Measurements from ENCODE around the gene SCFD2. TPM values are rescaled to one million over a fixed set of nuclear protein-coding genes. Genes with fewer than 3 reads are reported as not detected.

Gene SCFD2
- polyA plus RNA-seq, 4 donors = 2.2 to 8.4 (median 5.6) TPM

DNA sequence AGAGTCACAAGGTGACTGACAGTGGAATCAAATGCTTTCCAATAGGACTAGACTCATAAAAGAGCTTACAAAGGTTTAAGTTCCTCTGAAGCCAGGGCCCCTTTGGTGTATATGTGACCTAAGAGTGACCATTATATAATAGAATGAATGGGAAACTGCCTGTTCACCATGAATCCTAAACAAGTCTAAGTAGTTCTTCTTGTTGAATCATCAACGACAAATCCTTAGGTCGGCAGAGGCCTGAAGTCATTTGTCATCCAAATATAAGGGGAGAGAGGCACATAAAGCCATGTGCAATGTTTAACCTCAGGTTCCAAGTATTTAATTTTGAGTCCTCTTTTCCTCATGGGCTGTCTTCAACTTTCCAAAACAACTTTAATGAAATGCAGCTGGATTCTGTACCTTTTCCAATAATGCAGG lies 381.4 kb downstream of the SCFD2 start:
- Histone ChIP-seq H3K27ac (ENCODE audit: low read depth in 1 of 3, low read length in 2 of 3) (no peak overlapping the region), H3K36me3 (ENCODE audit: control insufficient read depth in 3 of 3, insufficient read depth in 2 of 3, low read depth in 1 of 3, low read length in 3 of 3) (no peaks in the 10 kb centered on the region), H3K4me3 (ENCODE audit: low read depth in 1 of 3, low read length in 3 of 3) (no peak overlapping the region), H3K4me1 (ENCODE audit: control insufficient read depth in 3 of 3, insufficient read depth in 2 of 3, low read depth in 1 of 3, low read length in 2 of 3) (no peaks in the 10 kb centered on the region), H3K27me3 (ENCODE audit: control insufficient read depth in 3 of 3, insufficient read depth in 3 of 3, low read length in 3 of 3) (no peaks in the 10 kb centered on the region), H3K9me3 (ENCODE audit: control insufficient read depth in 2 of 2, insufficient read depth in 1 of 2, low read depth in 1 of 2, low read length in 1 of 2) (no peaks in the 10 kb centered on the region)
- DNase-seq (no peak), FAIRE-seq (no peak)
- 33 to 35% (median 34%) methylated on average over 2 of the region's 2 CpGs for WGBS, 3 donors

DNA sequence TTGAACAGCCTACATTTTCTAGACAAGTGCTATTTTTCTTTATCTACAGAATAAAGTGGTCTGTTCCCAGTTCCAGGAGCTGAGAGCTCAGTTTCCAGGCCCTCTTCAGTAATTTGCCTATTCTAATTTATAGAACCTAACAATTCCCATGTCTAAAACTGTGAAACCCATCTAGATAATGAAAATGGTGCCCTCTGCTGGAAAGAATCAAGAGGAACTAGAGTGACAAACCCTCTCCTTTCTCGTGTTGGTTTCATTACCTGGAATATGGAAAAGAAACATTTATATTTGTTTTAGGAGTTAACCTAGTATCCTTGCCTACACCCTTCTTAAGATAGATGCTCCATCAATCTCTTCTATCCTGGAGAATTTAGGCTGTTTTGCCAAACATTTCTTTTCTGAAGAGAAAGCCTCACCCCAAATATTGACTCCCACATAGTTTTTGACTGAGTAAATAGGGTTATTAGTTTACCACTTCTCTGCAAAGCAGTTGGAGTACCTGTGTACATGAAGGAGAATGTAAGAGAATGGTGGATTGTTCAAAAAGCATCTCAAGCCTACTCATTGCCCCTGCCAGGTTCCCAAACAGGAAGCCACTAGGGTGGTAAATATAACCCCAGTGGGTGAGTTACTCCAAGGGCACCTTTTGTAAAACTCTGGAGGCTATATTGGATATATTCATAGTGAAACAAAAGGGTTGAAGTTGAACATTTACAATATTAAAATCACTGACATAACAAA lies 382.1 kb downstream of the SCFD2 start:
- no peaks in the 10 kb centered on the region for H3K9me3 ChIP-seq (ENCODE audit: control insufficient read depth in 2 of 2, insufficient read depth in 1 of 2, low read depth in 1 of 2, low read length in 1 of 2)
- 0 to 2% (median 0%) methylated on average over 1 of the region's 1 CpG for WGBS, 3 donors
- H3K36me3 ChIP-seq (ENCODE audit: control insufficient read depth in 3 of 3, insufficient read depth in 2 of 3, low read depth in 1 of 3, low read length in 3 of 3) = no peaks in the 10 kb centered on the region
- H3K27ac ChIP-seq (ENCODE audit: low read depth in 1 of 3, low read length in 2 of 3) = no peak overlapping the region
- H3K27me3 ChIP-seq (ENCODE audit: control insufficient read depth in 3 of 3, insufficient read depth in 3 of 3, low read length in 3 of 3) = no peaks in the 10 kb centered on the region
- no peaks in the 10 kb centered on the region for H3K4me1 ChIP-seq (ENCODE audit: control insufficient read depth in 3 of 3, insufficient read depth in 2 of 3, low read depth in 1 of 3, low read length in 2 of 3)
- peak; percentile 68 to 75 for DNase-seq
- peak; percentile 62 for FAIRE-seq
- H3K4me3 ChIP-seq (ENCODE audit: low read depth in 1 of 3, low read length in 3 of 3) = no peak overlapping the region

DNA sequence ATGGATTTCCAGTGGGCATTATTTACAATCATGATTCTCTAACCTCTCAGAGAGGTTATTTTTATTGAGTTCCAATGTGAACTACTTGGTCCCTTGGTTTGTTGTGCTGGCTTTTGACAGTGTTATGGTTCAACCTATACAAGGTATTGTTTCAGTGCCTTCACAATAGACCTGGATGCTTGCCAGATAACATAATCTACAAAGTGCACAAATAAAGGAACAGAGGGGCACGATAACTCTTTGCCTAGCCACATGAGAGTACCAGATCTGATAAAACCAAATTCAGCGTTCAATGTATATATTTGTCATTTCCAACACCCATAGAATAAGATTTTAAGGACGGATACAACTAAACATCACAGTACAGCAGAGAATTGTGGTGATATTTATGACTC lies 382.9 kb downstream of the SCFD2 start:
- no peaks in the 10 kb centered on the region for H3K4me1 ChIP-seq (ENCODE audit: control insufficient read depth in 3 of 3, insufficient read depth in 2 of 3, low read depth in 1 of 3, low read length in 2 of 3)
- no peak for FAIRE-seq
- 56 to 61% (median 61%) methylated on average over 3 of the region's 3 CpGs for WGBS, 3 donors

DNA sequence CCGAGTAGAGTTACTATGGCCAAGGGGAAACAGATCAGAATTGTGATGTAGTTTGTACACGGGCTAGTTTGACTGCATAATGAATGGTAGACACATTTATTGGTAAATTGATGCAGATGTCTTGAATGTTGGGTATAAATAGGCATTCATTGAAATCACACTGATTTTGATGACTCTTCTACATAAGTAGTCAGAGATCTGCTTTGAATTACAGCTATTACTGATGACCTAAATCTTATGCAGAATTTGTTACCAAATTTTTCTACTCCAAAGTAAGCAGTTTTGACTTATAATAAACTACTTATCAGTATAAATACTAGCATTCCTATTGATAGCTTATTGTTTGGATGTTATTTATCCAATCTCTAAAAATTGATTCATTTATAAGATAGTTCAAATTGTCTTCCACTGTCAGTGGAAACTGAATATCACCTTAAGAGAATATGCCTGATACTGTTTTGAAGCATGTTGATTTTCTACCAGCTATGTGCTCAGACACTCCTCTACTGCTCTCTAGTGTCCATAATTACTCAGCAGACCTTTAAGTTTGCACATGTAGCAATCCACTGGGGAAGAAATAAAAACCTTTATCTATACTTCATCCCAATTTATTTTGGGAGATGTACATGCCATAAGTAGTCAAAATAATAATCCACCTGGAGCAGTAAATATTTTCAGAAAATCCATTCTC lies 383.5 kb downstream of the SCFD2 start:
- Histone ChIP-seq H3K4me3 (ENCODE audit: low read depth in 1 of 3, low read length in 3 of 3) (no peak overlapping the region), H3K4me1 (ENCODE audit: control insufficient read depth in 3 of 3, insufficient read depth in 2 of 3, low read depth in 1 of 3, low read length in 2 of 3) (no peaks in the 10 kb centered on the region), H3K27me3 (ENCODE audit: control insufficient read depth in 3 of 3, insufficient read depth in 3 of 3, low read length in 3 of 3) (no peaks in the 10 kb centered on the region), H3K9me3 (ENCODE audit: control insufficient read depth in 2 of 2, insufficient read depth in 1 of 2, low read depth in 1 of 2, low read length in 1 of 2) (no peaks in the 10 kb centered on the region), H3K27ac (ENCODE audit: low read depth in 1 of 3, low read length in 2 of 3) (no peak overlapping the region), H3K36me3 (ENCODE audit: control insufficient read depth in 3 of 3, insufficient read depth in 2 of 3, low read depth in 1 of 3, low read length in 3 of 3) (no peaks in the 10 kb centered on the region)
- WGBS, 3 donors = 60 to 78% (median 74%) methylated on average over 2 of the region's 2 CpGs
- no peak for FAIRE-seq
- peak; percentile 52 to 61 for DNase-seq

More for the DNA sequence above, 382.9 kb downstream of the SCFD2 start:
- Histone ChIP-seq H3K9me3 (ENCODE audit: control insufficient read depth in 2 of 2, insufficient read depth in 1 of 2, low read depth in 1 of 2, low read length in 1 of 2) (no peaks in the 10 kb centered on the region), H3K4me3 (ENCODE audit: low read depth in 1 of 3, low read length in 3 of 3) (no peak overlapping the region), H3K27me3 (ENCODE audit: control insufficient read depth in 3 of 3, insufficient read depth in 3 of 3, low read length in 3 of 3) (no peaks in the 10 kb centered on the region), H3K36me3 (ENCODE audit: control insufficient read depth in 3 of 3, insufficient read depth in 2 of 3, low read depth in 1 of 3, low read length in 3 of 3) (no peaks in the 10 kb centered on the region), H3K27ac (ENCODE audit: low read depth in 1 of 3, low read length in 2 of 3) (no peak overlapping the region)
- DNase-seq = no peak

DNA sequence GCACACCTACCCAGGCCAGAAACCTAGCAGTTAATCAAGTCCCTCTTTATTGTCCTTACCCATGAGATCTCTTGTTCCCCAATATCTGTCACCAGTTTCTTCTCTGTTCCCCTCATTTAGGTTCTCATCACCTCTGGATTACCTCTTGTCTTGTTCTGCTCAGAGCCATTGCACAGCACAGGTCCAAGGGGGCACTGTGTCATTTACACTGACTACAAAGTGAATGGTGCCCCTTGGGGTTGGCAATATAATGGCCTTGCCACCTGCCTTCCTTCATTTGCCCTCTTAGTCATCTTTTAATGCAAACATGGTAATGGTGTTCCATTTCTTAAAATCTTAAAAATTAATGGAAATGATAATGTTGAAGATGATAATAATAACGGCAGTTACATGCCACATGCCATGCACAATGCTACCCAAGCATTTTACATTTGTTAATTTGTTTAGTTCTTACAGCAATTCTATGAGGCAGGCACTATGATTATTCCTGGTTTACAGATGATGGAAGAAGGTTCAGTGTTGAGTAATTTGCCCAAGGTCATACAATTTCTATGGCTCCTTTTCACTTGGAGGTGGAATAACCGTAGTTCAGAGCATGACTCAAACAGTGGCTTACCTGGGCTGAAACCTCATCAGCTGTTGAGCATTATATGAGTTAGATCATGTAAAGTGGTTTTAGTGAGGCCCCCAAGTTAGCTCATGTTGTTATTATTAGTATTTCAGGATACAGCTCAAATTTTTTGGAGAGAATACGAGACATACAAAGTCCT lies 385.9 kb downstream of the SCFD2 start:
- Histone ChIP-seq H3K27ac (ENCODE audit: low read depth in 1 of 3, low read length in 2 of 3) (no peak overlapping the region), H3K4me1 (ENCODE audit: control insufficient read depth in 3 of 3, insufficient read depth in 2 of 3, low read depth in 1 of 3, low read length in 2 of 3) (no peaks in the 10 kb centered on the region), H3K36me3 (ENCODE audit: control insufficient read depth in 3 of 3, insufficient read depth in 2 of 3, low read depth in 1 of 3, low read length in 3 of 3) (no peaks in the 10 kb centered on the region), H3K27me3 (ENCODE audit: control insufficient read depth in 3 of 3, insufficient read depth in 3 of 3, low read length in 3 of 3) (no peaks in the 10 kb centered on the region), H3K9me3 (ENCODE audit: control insufficient read depth in 2 of 2, insufficient read depth in 1 of 2, low read depth in 1 of 2, low read length in 1 of 2) (no peaks in the 10 kb centered on the region), H3K4me3 (ENCODE audit: low read depth in 1 of 3, low read length in 3 of 3) (no peak overlapping the region)
- WGBS, 3 donors = 92 to 93% (median 93%) methylated on average over 3 of the region's 3 CpGs
- no peak for FAIRE-seq
- no peak for DNase-seq

DNA sequence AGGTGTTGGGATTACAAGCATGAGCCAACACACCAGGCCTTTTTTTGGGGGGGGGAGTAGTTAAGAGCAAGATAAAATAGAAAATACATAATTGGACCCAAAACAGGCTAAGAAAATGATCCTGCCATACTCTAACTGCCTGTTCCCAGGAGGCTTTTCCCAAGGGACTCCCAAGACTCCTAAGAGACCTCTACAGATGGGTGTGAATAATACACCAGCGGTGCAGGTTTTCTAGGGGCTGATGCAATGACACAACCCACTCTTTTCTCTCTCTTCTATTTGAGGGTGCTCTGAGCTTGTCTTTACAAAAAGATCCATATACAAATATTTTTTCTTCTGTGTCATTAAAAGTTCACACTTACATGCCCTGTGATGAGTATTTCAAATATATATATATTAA lies 386.8 kb downstream of the SCFD2 start:
- FAIRE-seq (no peak), DNase-seq (no peak)
- WGBS, 3 donors = 90 to 100% (median 96%) methylated on average over 1 of the region's 1 CpG

DNA sequence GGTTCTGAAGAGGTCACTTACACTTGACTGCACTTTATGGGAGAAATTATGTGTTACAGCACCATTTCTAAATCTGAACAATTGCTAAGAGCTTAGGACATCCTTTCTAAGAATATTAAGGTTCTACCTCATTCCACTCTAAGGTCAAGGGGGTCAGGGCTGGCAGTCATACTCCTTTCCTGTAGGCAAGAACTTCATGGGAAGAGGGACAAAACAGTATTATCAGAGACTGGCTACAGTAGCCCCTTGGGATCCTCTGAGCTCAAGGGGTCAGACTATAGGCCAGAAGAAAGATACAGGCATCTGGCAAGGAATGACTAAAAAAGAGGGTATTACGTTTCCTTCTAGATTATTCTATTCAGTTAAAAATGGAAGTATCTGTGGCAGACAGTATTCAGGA lies 388.6 kb downstream of the SCFD2 start:
- 89 to 100% (median 96%) methylated on average over 1 of the region's 1 CpG for WGBS, 3 donors
- H3K27me3 ChIP-seq (ENCODE audit: control insufficient read depth in 3 of 3, insufficient read depth in 3 of 3, low read length in 3 of 3) = no peaks in the 10 kb centered on the region
- H3K4me1 ChIP-seq (ENCODE audit: control insufficient read depth in 3 of 3, insufficient read depth in 2 of 3, low read depth in 1 of 3, low read length in 2 of 3) = no peaks in the 10 kb centered on the region
- H3K4me3 ChIP-seq (ENCODE audit: low read depth in 1 of 3, low read length in 3 of 3) = no peak overlapping the region
- H3K9me3 ChIP-seq (ENCODE audit: control insufficient read depth in 2 of 2, insufficient read depth in 1 of 2, low read depth in 1 of 2, low read length in 1 of 2) = no peaks in the 10 kb centered on the region
- no peaks in the 10 kb centered on the region for H3K36me3 ChIP-seq (ENCODE audit: control insufficient read depth in 3 of 3, insufficient read depth in 2 of 3, low read depth in 1 of 3, low read length in 3 of 3)
- no peak overlapping the region for H3K27ac ChIP-seq (ENCODE audit: low read depth in 1 of 3, low read length in 2 of 3)
- no peak for DNase-seq
- no peak for FAIRE-seq

More for the DNA sequence above, 386.8 kb downstream of the SCFD2 start:
- H3K4me3 ChIP-seq (ENCODE audit: low read depth in 1 of 3, low read length in 3 of 3) = no peak overlapping the region
- no peaks in the 10 kb centered on the region for H3K4me1 ChIP-seq (ENCODE audit: control insufficient read depth in 3 of 3, insufficient read depth in 2 of 3, low read depth in 1 of 3, low read length in 2 of 3)
- no peaks in the 10 kb centered on the region for H3K36me3 ChIP-seq (ENCODE audit: control insufficient read depth in 3 of 3, insufficient read depth in 2 of 3, low read depth in 1 of 3, low read length in 3 of 3)
- H3K27ac ChIP-seq (ENCODE audit: low read depth in 1 of 3, low read length in 2 of 3) = no peak overlapping the region
- no peaks in the 10 kb centered on the region for H3K9me3 ChIP-seq (ENCODE audit: control insufficient read depth in 2 of 2, insufficient read depth in 1 of 2, low read depth in 1 of 2, low read length in 1 of 2)
- no peaks in the 10 kb centered on the region for H3K27me3 ChIP-seq (ENCODE audit: control insufficient read depth in 3 of 3, insufficient read depth in 3 of 3, low read length in 3 of 3)

DNA sequence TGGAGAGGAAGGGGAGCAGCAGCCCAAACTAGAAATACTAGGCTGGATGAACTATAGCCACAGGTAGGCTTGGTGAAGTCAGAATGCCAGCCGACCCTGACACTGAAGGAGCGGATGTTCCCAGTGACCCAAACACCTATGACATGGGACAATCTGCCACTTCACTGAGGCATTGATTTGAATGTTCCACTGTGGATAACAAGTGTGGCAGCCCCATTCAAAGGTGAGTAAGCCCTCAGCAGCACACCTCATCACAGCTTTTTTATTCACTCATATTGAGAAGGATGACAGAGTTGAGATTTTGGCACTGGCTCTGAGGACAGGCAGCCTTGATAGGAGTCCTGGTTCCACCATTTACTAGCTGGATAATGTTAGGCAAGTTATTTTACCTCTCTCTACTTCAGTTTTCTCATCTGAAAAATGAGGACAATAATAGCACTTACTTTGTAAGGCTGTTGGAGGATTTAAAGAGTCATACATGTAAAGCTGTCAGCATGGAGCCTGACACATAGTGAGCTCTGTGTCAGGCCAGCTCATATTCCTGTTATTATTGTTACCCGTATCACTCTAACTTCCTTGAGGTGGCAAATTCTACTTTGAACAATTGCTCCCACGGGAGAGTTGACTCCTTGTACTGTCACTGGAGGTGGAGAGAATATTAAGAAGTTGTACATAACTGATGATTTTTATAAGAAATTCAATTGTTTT lies 389.2 kb downstream of the SCFD2 start:
- Histone ChIP-seq H3K36me3 (ENCODE audit: control insufficient read depth in 3 of 3, insufficient read depth in 2 of 3, low read depth in 1 of 3, low read length in 3 of 3) (no peaks in the 10 kb centered on the region), H3K4me3 (ENCODE audit: low read depth in 1 of 3, low read length in 3 of 3) (no peak overlapping the region), H3K27ac (ENCODE audit: low read depth in 1 of 3, low read length in 2 of 3) (no peak overlapping the region), H3K9me3 (ENCODE audit: control insufficient read depth in 2 of 2, insufficient read depth in 1 of 2, low read depth in 1 of 2, low read length in 1 of 2) (no peaks in the 10 kb centered on the region), H3K4me1 (ENCODE audit: control insufficient read depth in 3 of 3, insufficient read depth in 2 of 3, low read depth in 1 of 3, low read length in 2 of 3) (no peaks in the 10 kb centered on the region), H3K27me3 (ENCODE audit: control insufficient read depth in 3 of 3, insufficient read depth in 3 of 3, low read length in 3 of 3) (no peaks in the 10 kb centered on the region)
- FAIRE-seq (no peak), DNase-seq (no peak)
- WGBS, 3 donors = 78 to 84% (median 80%) methylated on average over 4 of the region's 4 CpGs

Measured in small intestine (tissue), 7 donors.